ELR (cell line): Measurements from ENCODE around the gene GRAP.

Experiments used
- DNase-seq: peaks from one replicate; pipeline ENCODE4 v3.0.0-alpha.2; 2015; ENCODE audit warnings: low read depth

GRAP gene

GRCh38 chr17:18984273-18985114 lies 62.3 kb downstream of the GRAP start:
- no peak for DNase-seq

GRCh38 chr17:18981642-18982424 lies 64.9 kb downstream of the GRAP start:
- peak; percentile 87 for DNase-seq

- no peak for DNase-seq
Measured at GRCh38 chr17:18981335-18981641, 65.5 kb downstream of the GRAP start.

- peak; percentile 83 for DNase-seq
Measured at GRCh38 chr17:18980682-18981334, 65.9 kb downstream of the GRAP start.

- no peak for DNase-seq
Measured at GRCh38 chr17:18978655-18979054, 68.1 kb downstream of the GRAP start.

- no peak for DNase-seq
Measured at GRCh38 chr17:18978050-18978449, 68.7 kb downstream of the GRAP start.

GRCh38 chr17:18977646-18978045 lies 69.1 kb downstream of the GRAP start:
- DNase-seq: no peak

GRCh38 chr17:18977021-18977420 lies 69.7 kb downstream of the GRAP start:
- DNase-seq: no peak

GRCh38 chr17:18976201-18976600 lies 70.6 kb downstream of the GRAP start:
- DNase-seq: no peak

GRCh38 chr17:18975597-18975996 lies 71.2 kb downstream of the GRAP start:
- DNase-seq: no peak

- peak; percentile 54 for DNase-seq
Measured at GRCh38 chr17:18974407-18975149, 72.2 kb downstream of the GRAP start.

- no peak for DNase-seq
Measured at GRCh38 chr17:18971801-18972200, 75.0 kb downstream of the GRAP start.
